Kasumi-1 (cell line): ENCODE data around the gene SLC44A4.
"Not testable (repeated sequence)": the region's sequence is repeated elsewhere in the genome, so short reads cannot be mapped to it uniquely, and the experiment has no call there.

ENCODE experiments used
- DNase-seq, 2 experiments: peaks; one replicate each; lab custom pipeline; 2025; lab: John Stamatoyannopoulos, UW

Gene SLC44A4

GRCh38 chr6:31879901-31880300, 1.1 kb upstream of the SLC44A4 start:
- DNase-seq, result no peak

- no peak for DNase-seq
Measured at GRCh38 chr6:31879143-31879542, 346 bp upstream of the SLC44A4 start.

GRCh38 chr6:31878222-31878621, 575 bp downstream of the SLC44A4 start:
- DNase-seq, result no peak

GRCh38 chr6:31877651-31878161, 1.1 kb downstream of the SLC44A4 start:
- DNase-seq, result no peak

- DNase-seq, result no peak
Measured at GRCh38 chr6:31877125-31877650, 1.6 kb downstream of the SLC44A4 start.

DNA sequence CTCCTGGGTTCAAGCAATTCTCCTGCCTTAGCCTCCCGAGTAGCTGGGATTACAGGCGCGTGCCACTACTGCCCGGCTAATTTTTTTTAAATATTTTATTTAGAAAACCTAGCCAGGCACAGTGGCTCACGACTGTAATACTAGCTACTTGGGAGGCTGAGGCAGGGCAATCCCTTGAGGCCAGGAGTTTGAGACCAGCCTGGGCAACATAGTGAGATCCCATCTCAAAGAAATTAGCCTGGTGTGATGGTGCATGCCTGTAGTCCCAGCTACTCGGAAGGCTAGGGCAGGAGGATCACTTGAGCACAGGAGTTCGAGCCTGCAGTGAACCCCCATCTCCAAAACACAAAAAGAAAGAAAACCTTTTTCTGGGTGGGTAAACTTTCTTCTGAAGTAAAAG, 2.4 kb downstream of the SLC44A4 start:
- DNase-seq, result no peak

GRCh38 chr6:31875877-31876276, 2.9 kb downstream of the SLC44A4 start:
- no peak for DNase-seq

- DNase-seq, result no peak
Measured at GRCh38 chr6:31874836-31875572, 3.8 kb downstream of the SLC44A4 start.

- no peak for DNase-seq
Measured at GRCh38 chr6:31874084-31874670, 4.6 kb downstream of the SLC44A4 start.

GRCh38 chr6:31871046-31871659, 7.6 kb downstream of the SLC44A4 start:
- no peak for DNase-seq

DNA sequence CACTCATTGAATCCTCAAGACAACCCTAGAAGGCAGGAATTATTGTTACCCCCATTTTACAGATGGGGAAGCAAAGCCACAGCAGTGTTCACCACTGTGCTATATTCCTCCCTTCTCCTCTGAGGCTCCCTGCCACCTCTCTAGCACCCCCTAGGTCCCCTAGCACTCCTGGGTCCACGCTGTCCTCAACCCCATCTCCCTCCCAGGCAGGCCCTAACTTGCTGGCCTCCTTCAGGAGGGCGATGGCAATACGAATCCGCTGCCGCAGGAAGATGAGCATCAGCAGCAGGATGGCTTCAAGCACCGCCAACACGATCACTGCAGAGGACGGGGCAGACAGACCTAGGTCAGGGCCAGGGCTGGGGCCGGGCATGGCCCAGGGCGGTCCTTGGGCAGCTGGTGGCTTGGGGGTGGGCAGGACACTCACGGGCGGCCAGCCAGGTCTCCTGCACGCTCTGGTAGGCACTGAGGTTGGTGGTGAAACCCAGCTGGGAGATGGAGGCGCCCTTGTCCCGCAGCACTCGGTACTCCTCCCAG, 8.3 kb downstream of the SLC44A4 start:
- DNase-seq, result no peak

- no peak for DNase-seq
Measured at GRCh38 chr6:31869343-31869742, 9.5 kb downstream of the SLC44A4 start.

GRCh38 chr6:31868658-31868971, 10.2 kb downstream of the SLC44A4 start:
- DNase-seq, result not testable (repeated sequence)

- no peak for DNase-seq
Measured at GRCh38 chr6:31865205-31866118, 13.3 kb downstream of the SLC44A4 start.

DNA sequence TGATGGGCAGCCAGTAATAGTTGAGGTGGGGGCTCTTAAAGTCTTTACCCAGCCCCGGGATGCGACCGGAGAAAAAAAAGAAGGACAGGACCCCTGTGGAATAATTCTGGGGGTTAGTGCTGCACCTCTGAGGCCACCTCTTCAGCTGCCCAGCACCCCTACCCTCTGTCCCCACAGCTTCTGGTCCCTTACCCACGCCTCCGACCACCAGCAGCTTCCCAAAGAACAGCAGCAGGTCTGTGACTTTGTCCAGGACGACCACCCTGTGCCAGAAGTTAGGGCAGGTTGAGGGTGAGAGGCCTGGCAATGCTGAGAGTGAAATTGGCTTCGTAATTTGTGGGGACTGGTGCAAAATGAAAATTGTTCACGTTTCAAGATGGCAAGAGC, 14.0 kb downstream of the SLC44A4 start:
- DNase-seq, result no peak

DNA sequence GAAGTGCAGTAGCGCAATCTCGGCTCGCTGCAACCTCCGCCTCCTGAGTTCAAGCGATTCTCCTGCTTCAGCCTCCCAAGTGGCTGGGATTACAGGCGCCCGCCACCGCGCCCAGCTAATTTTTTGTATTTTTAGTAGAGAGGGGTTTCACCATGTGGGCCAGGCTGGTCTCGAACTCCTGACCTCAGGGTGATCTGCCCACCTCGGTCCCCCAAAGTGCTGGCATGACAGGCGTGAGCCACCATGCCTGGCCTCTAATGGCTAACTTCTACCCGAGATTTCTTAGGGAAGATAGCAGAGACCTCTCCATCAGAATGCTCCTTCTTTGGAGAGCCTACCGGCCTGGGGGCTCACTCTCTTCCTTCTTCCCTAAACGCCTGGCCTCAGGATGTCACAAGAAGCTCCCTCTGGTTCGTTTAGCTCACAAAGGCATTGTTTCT, 14.7 kb downstream of the SLC44A4 start:
- not testable (repeated sequence) for DNase-seq

- peak; percentile 100 for DNase-seq
Measured at GRCh38 chr6:31862344-31863235, 16.2 kb downstream of the SLC44A4 start, which contains the start of gene NEU1. TSS of gene NEU1 (minus strand) at chr6:31862821. CDS start at chr6:31862776, 45 bp downstream.

DNA sequence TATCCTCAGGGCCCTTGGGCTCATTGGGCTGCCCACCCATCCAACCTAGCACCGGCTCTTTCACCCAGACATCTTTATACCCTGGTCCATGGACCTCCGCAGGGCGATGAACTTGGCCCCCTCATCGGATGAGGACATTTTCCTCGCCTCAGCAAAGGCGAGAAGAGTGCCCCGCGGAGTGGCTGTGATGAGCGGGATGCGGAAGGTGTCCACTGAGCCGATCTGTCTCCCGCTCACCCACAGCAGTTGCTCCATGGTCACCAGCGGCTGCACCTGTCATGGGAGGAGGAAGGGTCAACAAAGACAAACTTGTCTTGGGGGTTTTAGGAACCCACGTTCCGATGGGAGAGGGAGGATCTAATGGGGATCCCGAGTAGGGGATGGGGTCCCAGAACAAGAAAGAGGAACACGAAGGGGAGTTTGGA, 16.9 kb downstream of the SLC44A4 start:
- DNase-seq, result no peak

GRCh38 chr6:31861150-31861549, 17.6 kb downstream of the SLC44A4 start:
- no peak for DNase-seq

DNA sequence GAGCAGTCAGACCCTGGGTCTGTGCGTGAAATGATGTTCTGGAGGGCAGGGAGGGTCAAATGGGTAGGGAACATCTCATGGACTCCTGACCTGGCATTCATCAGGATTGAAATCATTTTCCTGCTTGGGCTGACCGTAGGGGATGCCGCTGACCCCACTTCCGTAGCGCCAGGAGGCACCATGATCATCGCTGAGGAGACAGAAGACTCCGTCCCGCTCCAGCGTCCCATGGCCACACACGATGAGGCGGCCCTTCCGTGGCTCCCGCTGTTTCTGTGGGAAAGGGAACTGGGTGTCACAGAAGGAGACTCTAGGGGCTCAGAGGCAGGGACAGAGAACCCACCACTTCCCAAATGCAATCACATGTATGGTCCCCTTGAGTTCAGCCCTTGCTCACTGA, 18.4 kb downstream of the SLC44A4 start:
- no peak for DNase-seq
